ENCODE data around the gene KCNT1.

Gene KCNT1

DNA sequence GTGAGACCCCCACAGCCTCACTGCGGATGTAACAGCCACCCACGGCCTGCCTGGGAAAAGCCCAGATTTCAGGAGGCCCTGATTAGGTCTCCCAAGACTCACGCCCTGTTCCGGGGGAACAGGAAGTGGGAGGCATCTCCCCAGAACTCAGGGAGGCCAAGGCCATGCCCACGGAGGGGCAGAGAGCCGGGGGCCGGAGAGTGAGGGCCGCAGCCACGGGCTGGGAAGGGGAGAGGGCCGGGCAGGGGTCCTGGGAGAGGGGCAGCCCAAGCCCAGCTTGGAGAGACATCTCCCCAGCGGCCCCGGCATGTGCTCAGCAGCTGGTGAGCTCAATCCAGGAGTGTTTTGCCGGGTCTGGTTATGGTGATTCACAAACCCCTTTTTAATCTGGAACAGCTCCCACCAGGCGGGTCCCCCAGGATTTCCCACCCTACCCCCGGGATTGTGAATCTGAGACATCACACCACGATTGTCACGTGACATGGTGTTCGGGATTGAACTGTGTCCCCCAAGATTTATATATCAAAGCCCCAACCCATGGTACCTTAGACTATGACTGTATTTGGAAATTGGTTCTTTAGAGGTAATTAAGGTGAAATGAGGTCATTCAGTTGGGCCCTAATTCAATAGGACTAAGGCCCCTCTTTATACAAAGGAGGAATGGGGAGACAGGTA, 26.6 kb downstream of the KCNT1 start:
- DNase-seq = no peak

DNA sequence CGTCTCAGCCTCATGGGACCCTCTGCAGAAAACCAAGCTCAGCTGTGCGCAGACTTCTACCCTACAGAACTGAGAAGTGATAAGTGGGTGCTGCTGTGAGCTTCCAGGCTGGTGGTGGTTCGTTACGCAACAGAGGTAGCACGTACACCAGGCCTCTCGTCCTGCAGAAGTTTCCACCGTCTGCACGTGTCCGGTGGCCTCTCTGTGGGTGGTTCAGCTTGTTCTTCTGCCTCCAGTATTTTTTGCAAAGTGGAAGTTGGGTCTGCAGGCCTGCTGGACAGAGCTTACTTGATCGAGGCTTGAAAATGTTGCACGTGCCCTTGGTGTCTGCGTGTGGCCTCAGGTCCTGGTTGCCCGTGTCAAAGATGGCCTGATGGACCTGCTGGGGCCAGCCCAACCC, 27.5 kb downstream of the KCNT1 start:
- DNase-seq = no peak

GRCh38 chr9:135731454-135731853, 29.5 kb downstream of the KCNT1 start:
- no peak for DNase-seq

DNA sequence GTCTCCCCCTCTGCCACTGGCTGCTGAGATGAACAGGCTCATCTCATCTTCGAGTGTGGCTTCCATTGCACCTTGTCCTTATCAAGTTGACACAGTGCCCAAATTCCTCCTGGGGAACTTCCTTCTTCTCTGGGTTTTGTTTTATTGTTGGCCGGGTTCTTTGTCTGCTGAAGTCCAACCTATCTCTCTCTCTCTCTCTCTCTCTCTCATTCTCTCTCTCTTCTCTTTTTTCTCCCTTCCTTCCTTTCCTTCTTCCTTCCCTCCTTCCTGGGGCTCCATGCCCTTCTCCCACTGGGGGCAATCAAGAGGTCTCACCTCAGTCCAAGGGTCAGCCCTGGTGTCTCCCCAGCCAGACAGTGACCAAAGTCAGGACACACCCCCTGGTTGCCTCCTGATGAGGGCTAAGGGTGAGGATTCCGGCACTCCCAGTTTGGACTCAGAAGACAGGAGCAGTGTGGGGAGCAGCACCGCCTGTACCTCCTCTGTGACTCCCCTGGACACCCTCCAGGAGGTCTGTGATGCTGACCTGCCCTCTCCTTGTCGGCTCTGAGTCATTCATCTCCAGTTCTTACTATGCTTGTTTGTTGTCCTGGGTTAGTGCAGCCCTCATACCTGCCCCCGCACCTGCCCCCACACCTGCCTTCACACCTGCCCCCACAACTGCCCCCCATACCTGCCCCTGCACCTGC, 30.7 kb downstream of the KCNT1 start:
- no peak for DNase-seq

DNA sequence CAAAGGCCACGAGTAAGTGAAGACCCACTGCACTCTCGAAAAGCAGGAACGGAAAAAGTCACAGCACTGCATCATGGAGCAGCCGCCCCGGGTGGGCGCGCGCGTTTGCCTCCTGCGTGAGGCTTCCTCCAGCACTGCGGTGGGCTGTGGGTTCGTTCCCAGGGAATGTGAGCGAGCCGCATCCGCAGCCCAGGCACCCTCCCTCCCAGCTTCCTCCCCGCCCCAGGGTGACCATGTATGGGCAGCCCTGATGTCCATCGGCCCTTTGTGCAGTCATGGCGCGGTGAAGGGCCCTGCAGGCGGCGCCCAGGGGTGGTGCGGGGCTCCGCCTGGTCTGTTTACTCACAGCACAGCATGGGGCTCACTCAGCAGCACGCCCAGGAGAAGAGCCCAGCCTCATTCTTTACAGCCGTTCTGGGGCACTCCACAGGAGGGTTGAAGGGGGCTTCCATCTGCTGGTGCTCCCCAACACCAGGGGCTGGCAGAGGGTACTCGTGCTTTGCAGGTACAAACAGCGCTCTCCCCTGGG, 32.7 kb downstream of the KCNT1 start:
- no peak for DNase-seq

DNA sequence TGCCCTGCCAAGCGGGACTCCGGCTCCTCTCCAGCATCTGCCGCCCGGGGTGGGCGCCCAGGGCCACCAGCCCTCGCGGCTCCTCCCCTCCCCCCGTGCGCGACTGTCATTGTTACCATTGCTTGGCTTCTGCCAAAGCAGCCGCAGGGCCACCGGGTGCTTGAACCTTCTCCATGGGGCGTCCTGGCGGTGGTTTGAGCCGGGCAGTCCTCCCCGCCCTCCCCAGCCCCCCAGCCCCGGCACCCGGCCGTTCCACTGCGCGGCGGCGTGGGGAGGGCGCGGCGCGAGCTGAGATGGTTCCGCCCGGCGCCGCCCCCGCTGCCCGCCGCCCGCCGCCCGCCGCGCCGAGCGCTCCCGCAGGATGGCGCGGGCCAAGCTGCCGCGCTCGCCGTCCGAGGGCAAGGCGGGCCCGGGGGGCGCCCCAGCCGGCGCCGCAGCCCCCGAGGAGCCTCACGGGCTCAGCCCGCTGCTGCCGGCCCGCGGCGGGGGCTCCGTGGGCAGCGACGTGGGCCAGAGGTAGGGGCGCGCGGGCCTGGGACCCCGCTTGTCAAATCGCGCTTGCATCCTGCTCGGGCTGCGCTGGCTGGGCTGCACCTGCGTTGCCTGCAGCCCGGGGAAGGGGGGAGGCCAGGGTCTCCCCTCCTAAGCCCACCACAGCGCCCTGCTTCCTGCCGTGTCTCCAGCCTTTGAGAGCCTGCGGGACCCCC, 34.4 kb downstream of the KCNT1 start:
- peak; percentile 15 for DNase-seq

DNA sequence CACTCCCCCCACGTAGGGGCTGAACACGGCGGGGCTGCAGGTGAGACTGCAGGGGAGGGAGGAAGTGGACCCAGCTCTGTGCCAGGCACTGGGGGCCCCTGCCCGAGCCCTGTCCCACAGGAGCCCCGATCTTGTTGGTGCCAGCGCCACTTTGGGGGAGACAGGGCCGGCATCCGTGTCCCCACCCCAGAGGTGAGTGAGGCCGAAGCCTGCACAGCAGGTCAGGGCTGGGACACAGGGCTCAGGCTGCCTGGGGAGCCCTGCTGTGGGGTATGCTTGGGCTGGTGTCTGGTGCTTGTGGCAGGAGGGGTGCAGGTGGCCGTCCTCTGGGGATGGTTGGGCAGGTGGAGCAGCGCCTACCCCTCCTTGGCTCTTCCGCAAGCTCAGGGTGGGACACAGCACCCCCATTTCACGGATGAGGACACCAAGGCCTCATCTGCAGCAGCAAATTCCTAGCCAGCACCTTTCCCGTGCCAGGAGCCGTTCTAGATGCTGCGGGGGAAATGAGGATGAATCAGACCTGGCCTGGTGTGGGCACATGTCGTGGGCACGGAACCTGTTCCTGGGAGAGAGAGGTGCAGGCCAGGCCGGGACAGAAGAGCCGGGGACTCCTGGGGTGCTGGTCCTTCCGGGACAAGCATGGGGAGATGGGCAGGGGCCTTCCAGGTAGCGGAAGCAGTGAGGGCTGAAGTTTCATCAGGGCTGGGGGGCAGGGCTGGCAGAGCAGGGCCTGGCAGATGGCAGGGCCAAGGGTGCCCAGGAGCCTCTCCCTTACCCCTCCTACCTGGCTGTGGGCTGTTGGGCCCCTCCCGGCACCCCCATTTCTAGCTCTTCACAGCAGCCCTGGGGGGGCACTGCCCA, 35.2 kb downstream of the KCNT1 start:
- DNase-seq = no peak

DNA sequence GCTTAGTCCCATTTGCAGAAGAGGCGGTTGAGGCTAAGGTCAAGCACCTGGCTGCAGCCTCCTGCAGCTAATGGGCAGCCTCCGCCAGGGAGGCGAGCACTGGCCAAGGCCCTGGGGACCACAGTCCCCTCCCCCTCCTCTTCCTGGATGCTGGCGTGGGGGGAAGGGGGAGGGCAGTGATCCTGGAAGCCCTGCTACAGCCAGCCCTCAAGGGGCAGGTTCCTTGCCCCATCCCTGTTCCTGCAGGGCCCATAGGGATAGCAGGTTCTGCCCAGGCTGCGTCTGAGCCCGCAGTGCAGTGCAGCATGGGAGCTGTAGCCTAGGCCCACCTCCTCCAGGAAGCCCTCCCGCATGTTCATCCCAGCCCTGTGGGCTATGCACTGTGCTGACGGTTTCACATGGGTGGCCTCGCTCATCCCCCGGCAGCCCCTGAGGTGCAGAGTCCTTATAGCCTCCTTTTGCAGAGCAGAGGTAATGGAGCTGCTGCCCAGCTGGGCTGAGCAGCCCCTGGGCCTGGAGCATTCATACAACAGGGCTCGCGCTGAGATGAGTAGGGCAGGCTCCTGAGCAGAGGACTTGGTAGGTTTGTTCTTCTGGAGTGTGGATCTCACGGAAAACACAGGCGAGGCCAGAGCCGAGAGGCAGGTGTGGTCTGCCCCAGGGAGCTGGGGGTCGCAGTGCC, 36.0 kb downstream of the KCNT1 start:
- DNase-seq = no peak

DNA sequence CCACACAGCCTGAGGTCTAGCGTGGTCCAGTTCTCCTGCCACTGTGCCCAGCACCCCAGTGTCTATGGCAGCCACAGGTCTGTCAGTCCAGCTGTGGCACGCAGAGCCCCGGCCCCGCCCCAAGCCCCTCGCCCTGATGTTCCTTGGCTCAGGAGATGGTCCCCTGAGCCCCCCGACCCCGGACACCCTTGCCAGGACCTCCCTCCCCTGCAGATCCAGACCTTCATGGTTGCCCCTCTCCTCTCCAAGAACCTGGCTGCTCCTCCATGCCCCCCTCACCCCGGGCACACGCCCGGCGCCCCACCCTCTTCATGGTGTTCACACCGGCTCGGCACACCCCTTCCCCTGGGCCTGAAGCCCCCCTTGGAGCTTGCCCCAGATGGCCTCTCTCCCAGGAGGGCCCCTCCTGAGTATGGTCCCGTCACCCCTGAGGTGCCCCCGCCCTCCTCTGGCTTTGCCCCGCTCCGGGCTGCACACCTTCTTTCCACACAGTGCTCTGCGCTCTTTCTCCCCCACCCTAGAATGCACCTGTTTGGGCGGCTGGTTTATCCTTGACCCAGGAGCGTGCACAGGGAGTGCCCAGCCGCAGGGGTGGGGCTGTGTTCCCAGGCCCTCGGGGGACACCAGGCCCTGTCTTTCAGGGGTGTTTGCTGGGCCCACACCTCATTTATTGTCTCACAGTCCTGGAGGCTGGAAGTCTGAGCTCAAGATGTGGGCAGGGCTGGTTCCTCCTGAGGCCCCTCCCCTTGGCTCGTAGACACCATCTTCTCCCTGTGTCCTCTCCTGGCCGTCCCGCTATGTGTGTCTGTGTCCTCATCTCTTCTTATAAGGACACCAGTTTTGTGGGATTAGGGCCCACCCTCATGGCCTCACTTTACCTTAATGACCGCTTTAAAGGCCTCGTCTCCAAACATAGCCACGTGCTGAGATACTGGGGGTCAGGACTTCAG, 37.6 kb downstream of the KCNT1 start:
- DNase-seq = no peak

GRCh38 chr9:135741276-135742219, 39.6 kb downstream of the KCNT1 start:
- DNase-seq = no peak

DNA sequence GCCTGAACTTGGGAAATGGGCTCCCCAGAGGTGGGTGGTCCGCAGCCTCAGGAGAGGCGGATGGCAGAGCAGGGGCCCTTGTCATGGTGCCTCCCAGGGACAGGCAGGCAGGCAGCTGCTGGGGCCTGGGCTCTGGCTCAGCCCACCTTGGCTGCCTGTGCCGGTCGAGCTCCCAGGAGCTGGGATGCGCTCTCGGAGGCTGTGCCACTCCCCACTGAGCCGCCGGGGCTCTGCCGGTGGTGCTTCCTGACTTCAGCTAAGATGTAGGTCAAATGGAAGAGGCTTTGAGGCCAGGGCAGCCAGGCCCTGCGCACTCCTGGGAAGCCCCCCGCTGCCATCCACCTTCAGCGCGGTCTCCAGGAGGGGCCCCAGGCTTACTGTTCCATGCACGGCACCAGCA, 41.0 kb downstream of the KCNT1 start:
- DNase-seq = no peak

- no peak for DNase-seq
These were observed 41.8 kb downstream of the KCNT1 start for GRCh38 chr9:135743546-135744332.

DNA sequence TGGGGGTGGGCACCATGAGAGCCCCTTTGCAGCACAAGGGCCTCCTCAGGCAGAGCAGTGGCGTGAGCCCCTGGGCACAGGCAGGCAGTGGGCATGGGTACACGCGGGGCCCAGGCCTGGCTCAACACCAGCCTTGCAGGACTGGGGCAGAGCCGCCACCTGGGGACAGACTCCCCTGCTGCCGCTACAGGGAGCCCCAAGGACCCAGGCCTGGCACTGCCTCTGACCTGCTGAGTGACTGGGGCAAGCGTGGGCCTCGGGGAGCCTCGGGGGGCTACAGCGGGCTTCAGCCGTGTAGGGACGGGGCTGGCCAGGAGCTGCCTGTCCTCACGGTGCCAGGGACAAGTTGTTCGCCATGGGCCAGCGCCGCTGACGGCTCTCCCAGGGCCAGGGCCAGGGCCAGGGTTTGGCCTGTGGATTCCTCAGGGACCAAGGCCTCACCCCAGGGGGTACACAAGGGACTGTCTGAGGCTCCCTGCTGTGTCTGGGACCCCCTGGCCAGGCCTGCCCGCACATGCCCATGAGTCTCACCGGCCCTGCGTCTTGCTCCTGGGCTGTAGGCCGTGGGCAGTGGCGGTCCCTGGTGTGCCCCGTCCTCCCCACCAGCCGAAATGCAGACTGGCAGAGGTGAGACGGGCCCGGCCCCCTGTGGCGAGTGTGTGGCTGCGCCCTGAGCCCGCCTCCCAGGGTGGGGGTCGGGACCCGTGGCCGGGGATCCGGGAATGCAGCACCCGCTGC, 42.5 kb downstream of the KCNT1 start:
- DNase-seq = no peak

GRCh38 chr9:135745189-135745588, 43.2 kb downstream of the KCNT1 start:
- DNase-seq = no peak

- no peak for DNase-seq
These were observed 43.8 kb downstream of the KCNT1 start for GRCh38 chr9:135745686-135746324.

GRCh38 chr9:135746565-135746964, 44.6 kb downstream of the KCNT1 start:
- DNase-seq = no peak

- no peak for DNase-seq
These were observed 45.3 kb downstream of the KCNT1 start for GRCh38 chr9:135747311-135747710.

- DNase-seq = no peak
These were observed 46.7 kb downstream of the KCNT1 start for GRCh38 chr9:135748676-135749075.

Measured in NCI-H1092 treated with DMSO at 0.1 percent for 48 hours (cell line).